Cardiac fibroblast (primary cell): Measurements from ENCODE around the gene CELSR3.

Experiments
- DNase-seq, 2 donors: peaks; one replicate each; pipeline versions ENCODE4 v3.0.0 to v3.0.0-alpha.2; 2010; ENCODE audit warnings: low read depth in 2 of 2
- H3K4me3 ChIP-seq, 2 donors: replicated peaks in 1 of 2; 1 replicate in 1 of 2; 2 replicates in 1 of 2; pipeline ENCODE4 v1.5.1; 2011; ENCODE audit warnings: low read depth in 2 of 2, low read length in 2 of 2, mild to moderate bottlenecking in 2 of 2, moderate library complexity in 1 of 2
- TF ChIP-seq, protein P1 (sequence below): IDR thresholded peaks from one replicate; pipeline ENCODE4 v1.5.1; 2011; ENCODE audit warnings: low read depth, mild to moderate bottlenecking, low read length, inconsistent platforms

Gene CELSR3

DNA sequence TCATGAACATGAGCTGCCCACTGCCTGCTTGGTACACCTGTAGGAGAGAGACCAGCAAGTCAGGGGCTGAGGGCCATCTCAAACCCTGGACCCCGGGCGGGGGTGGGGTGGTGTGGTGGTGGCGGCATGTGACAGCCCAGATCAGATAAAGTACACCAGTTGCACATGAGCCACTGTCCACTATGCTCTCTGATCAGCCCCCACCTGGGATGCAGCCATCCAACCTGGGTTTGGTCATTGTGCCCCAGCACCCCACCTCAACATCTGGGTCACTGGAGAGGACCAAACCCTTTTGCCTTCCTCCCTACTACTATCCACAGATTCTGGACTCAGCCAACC is 26.0 kb upstream of the CELSR3 start:
- DNase-seq, result no peak
- TF ChIP-seq, protein P1, sequence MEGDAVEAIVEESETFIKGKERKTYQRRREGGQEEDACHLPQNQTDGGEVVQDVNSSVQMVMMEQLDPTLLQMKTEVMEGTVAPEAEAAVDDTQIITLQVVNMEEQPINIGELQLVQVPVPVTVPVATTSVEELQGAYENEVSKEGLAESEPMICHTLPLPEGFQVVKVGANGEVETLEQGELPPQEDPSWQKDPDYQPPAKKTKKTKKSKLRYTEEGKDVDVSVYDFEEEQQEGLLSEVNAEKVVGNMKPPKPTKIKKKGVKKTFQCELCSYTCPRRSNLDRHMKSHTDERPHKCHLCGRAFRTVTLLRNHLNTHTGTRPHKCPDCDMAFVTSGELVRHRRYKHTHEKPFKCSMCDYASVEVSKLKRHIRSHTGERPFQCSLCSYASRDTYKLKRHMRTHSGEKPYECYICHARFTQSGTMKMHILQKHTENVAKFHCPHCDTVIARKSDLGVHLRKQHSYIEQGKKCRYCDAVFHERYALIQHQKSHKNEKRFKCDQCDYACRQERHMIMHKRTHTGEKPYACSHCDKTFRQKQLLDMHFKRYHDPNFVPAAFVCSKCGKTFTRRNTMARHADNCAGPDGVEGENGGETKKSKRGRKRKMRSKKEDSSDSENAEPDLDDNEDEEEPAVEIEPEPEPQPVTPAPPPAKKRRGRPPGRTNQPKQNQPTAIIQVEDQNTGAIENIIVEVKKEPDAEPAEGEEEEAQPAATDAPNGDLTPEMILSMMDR, result no peak

DNA sequence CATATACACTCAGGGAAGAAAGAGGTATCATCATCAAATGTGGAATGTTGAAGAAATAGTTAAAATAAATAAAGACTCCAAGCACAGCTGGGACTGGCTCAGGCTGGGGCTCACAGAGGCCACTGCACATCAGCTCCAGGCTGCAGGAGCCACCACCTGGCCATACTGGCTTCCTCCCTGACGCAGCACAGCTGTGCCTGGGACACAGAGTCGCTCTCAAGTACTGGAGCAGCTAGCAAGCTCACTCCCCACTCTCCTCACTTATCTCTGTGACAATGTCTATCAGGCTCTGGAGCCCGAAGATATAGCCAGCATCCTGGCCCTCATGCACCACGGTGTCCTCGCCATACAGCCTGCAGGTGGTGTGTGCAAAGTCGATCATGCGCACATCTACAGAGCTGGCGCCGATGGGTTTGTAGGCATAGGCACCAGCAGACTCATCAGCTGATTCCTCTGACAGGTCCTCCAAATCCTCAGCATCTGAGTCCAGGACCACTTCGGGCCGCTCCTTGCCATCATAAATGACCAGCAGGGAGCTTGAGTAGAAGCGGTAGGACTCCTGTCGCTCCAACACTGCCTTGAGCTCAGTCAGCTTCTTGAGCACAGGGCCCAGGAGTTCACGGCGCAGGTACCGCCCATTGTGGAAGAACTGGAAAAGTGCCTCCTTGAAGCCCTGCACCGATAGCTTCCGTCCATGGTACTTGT is 25.5 kb upstream of the CELSR3 start:
- no peak overlapping the region for H3K4me3 ChIP-seq
- no peak for DNase-seq
- TF ChIP-seq, protein P1, result no peak

More for the DNA sequence above, 26.0 kb upstream of the CELSR3 start:
- no peak overlapping the region for H3K4me3 ChIP-seq

DNA sequence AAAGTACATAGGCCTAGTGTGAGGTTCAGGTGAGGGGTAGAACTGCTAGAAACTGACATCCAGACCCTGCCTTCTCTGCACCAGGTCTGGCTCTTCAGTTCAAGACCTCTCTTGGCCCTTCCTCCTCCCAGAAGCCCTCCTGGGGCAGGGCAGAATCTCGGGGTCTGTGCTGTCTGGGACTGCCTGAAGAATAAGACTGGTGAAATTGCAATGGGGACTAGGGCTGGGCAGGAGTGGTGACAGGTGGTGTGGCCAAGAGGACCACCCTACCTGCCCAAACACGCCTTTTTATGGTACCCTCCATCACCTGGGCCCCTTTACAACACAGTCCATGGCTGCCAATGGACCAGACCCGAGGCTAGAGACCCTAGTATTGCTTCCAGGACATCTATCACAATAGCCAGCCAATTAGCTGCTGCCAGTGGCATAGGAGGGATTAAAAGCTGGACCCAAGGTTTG is 24.6 kb upstream of the CELSR3 start:
- no peak overlapping the region for H3K4me3 ChIP-seq
- TF ChIP-seq, protein P1, result no peak
- no peak for DNase-seq

DNA sequence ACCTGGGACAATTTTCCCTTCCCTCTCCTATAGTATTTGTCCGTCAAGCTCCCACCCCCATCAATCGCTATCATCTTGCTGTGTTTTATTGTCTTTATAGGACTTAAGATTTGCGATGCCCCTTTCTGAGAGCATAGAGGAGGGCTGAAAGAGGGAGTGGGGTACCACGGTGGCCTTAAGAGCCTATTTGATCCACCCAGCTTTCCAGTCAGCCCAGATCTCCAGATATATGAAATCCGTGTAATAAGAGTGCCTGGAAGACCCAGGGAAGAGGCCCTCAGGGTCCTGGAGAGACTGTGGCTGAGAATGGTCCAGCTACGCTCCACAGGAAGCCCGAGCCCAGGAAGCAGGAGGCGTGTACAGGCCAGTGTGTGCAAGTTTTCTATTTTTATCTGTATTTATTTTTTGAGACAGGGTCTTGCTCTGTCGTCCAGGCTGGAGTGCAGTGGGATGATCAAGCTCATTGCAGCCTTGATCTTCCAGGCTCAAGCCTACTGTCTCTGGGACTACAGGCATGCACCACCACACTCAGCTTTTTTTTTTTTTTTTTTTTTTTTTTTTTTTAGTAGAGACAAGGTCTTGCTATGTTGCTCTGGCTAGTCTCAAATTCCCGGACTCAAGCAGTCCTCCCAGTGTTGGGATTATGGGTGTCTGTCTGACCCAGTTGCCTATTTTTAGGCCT is 24.0 kb upstream of the CELSR3 start:
- peak in 1 of 2 donors; percentile 11 for DNase-seq
- no peak overlapping the region for H3K4me3 ChIP-seq
- TF ChIP-seq, protein P1, result no peak

DNA sequence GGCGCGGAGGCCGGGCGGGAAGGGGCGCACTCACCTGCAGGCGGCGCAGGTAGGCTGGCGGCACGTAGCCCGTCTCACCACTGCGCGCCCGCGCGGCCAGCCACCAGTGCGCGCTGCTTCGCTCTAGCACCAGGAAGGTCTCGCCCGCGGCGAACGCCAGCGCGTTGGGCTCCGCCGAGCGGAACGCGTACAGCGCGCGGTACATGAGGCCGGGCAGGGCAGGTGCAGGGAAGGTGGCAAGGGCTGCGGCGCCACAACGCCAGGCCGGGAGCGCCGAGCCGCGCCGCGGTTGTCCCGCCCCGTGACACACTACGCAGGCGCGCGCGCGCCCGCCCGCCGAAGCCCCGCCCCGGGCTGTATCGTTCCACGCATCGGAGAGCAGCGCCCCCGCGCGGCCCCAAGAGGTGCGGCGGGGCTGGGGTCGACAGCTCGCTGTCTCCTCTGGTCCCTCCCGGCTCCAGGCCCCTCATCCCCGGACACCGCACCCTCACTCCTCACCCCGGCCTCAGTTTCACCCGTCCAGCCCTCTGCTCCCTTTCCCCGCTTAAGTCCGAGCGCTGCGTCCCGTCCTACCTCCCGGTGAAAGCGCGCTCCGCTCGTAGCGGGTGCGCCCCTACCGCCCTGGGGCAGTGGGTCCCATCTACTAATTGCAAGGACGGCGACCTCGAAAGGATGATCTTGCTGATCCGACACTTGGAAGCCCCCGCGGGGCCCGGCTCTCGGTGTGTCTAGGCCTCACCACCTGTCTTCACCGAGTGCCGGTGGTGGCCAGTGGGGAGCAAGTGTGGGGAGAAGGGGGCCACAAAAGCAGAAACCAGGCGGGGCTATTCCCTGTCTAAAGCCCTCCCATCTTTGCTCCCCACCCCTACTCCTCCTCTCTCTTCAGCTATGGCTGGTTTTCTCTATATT is 23.2 kb upstream of the CELSR3 start, which contains the start of gene NCKIPSD:
NCKIPSD (minus strand) TSS at position 313 of the 909 bp plus-strand sequence; CDS start at position 205, 108 bp downstream.
- TF ChIP-seq, protein P1, result peak; percentile 73
- peak; percentile 80 to 84 for DNase-seq
- peak within 1 kb of the TSS; percentile 67 to 95 for H3K4me3 ChIP-seq

DNA sequence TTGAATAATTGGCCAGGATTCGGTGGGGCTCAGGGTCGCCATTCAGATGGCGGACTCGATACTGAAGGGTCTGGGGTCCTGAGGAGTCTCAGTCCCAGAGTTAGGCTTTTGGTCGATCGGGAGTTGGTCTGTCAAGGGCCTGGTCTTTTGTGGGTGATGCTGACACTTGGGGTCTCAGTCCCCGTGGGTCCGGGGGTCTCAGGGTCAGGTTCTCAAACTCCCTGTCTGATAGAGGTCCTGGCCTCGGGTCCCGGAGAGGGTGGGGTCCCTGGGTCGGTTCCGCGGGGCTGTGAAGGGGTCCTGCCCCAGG is 22.6 kb upstream of the CELSR3 start:
- TF ChIP-seq, protein P1, result peak; percentile 27
- DNase-seq, result no peak
- H3K4me3 ChIP-seq, result peak overlapping the region; percentile 67 to 95
